ENCODE measurements around the gene HIP1. TPM values are rescaled to one million over a fixed set of nuclear protein-coding genes. Genes with fewer than 3 reads are reported as not detected.
A peak's percentile ranks its signal among the peaks of the same experiment; 100 is the strongest.

HIP1 gene
- total RNA-seq, 1 donor from 2014 or later = 4.1 TPM

DNA sequence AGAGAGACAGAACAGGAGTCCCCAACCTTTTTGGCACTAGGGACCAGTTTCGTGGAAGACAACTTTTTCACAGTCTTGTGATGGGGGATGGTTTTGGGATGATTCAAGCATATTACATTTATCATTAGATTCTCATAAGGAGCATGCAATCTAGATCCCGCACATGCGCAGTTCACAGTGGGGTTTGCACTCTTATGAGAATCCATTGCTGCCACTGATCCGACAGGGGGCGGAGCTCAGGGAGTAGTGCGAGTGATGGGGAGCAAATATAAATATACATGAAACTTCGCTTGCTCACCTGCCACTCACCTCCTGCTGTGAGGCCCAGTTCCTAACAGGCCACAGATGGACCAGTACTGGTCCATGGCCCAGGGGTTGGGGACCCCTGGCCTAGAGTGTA lies 19.1 kb upstream of the HIP1 start:
- DNase-seq = no peak
- no peak overlapping the region for H3K4me3 Mint-ChIP-seq
- H3K27me3 Mint-ChIP-seq = no peaks in the 10 kb centered on the region
- H3K9me3 Mint-ChIP-seq = no peaks in the 10 kb centered on the region
- H3K27ac Mint-ChIP-seq = no peak overlapping the region
- no peaks in the 10 kb centered on the region for H3K4me1 Mint-ChIP-seq
- intact Hi-C loops (cut with micrococcal nuclease) = no loop called here
- no peaks in the 10 kb centered on the region for H3K36me3 Mint-ChIP-seq (ENCODE audit: low read depth)

DNA sequence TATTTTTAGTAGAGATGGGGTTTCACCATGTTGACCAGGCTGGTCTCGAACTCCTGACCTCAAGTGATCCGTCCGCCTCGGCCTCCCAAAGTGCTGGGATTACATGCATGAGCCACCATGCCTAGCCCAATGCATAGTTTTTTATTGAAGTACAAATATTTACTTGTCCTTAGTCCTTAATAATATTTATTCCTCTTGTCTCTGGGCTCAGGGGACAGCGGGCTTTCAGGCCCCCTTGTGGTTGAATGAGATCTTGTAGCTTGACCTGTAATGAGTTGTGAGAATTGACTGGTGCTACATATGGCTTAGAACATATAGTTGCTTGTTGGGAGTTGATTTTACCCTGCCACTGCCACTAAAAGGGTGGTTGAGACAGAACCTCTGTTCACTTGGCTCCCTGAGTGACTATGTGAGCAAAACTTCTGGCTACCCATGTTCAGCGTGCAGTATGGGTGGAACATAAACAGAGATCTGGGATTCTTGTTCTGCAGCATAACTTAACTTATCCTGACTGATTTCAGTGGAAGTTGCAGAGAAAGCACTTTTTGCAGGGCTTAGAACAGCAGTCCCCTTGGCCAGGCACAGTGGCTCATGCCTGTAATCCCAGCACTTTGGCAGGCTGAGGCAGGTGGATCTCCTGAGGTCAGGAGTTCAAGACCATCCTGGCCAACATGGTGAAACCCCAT lies 18.4 kb upstream of the HIP1 start:
- Mint-ChIP-seq H3K27me3 (no peaks in the 10 kb centered on the region), H3K9me3 (no peaks in the 10 kb centered on the region), H3K27ac (no peak overlapping the region), H3K36me3 (ENCODE audit: low read depth) (no peaks in the 10 kb centered on the region), H3K4me3 (no peak overlapping the region), H3K4me1 (no peaks in the 10 kb centered on the region)
- no peak for DNase-seq
- intact Hi-C loops (cut with micrococcal nuclease) = no loop called here

DNA sequence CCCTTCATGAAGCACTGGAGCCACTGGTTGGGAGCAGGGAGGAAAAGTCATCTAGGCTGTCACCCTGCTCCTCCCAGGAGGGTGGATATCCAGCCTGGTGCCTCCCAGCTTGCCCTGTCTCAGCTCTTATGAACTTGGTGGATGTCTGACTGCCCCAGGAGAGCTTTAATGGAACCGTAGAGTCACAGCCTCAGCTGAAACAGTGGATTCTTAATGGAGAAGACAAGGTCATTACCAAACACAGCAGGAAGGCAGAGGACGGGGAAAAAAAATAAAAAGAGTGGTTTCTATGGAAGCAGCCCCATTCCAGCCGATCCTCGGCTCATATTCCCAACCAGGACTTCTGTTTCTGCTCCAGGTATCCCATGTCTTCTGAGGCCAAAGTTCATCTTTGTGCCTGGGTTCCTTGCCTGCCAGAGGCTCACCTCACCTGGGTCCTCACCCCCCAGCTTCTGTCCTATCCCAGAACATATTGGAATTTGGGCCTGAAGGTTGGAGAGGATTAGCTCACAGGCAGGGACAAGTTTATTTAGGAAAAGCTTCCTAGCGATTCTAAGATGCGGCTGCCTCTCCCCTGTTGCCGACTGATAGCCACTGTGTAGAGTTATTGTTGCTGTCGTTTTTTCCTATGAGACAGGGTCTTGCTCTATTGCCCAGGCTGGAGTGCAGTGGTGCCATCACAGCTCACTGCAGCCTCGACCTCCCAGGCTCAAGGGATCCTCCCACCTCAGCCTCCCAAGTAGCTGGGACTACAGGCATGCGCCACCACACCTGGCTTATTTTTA lies 17.7 kb upstream of the HIP1 start:
- Mint-ChIP-seq H3K4me1 (no peaks in the 10 kb centered on the region), H3K27me3 (no peaks in the 10 kb centered on the region), H3K9me3 (no peaks in the 10 kb centered on the region), H3K27ac (no peak overlapping the region), H3K4me3 (no peak overlapping the region), H3K36me3 (ENCODE audit: low read depth) (no peaks in the 10 kb centered on the region)
- DNase-seq = no peak
- intact Hi-C loops (cut with micrococcal nuclease) = no loop called here

DNA sequence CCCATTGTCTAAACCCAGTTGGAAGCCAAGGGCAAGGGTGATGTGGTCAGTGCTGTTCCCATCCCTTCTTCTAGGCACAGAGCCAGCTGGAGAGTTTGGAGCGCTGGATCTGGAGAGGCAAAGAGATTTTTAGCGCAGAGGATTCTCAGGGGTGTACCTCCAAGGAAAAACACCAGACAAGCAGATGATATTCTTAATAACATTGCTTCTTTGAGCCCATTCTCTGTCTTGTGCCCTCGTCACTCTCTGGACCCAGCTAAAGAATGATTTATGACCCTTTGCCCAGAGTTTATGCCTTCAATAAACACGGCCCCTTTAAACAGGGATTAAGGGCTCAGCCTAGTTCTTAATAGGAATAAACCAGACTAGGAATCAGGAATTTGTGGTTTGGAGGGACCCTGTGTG lies 4.7 kb upstream of the HIP1 start:
- no peaks in the 10 kb centered on the region for H3K9me3 Mint-ChIP-seq
- no peaks in the 10 kb centered on the region for H3K36me3 Mint-ChIP-seq (ENCODE audit: low read depth)
- intact Hi-C loops (cut with micrococcal nuclease) = no loop called here
- DNase-seq = no peak
- peaks cover 11% of the 10 kb centered on the region for H3K4me1 Mint-ChIP-seq
- H3K27ac Mint-ChIP-seq = no peak overlapping the region
- no peak overlapping the region for H3K4me3 Mint-ChIP-seq
- H3K27me3 Mint-ChIP-seq = peaks cover 15% of the 10 kb centered on the region

DNA sequence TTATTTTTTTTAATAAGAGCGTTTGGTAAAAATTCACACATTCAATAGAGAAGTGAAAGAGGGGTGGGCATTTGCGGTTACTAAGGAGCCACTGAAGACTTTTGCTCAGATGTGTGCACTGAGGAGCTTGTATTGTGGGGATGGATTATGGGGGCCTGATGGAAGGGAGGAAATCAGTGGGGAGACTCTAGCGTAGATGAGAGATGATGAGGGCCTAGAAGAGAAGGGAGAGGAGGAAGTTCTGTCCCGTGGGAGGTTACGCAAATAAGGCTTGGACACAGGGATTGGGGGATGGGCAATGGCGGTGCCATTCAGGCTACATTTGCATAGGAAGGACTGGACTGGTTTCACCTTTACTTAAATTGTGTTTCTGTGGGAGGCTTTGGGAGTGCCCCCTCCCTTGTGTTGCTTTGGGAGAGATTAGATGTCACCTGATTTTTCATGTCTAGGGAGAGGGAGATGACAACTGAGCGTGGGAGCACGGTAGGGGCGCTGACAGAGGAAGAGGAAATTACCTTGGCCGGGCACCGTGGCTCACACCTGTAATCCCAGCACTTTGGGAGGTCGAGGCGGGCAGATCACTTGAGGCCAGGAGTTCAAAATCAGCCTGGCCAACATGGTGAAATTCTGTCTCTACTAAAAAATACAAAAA lies 2.2 kb upstream of the HIP1 start:
- peak overlapping the region; percentile 7 for H3K4me3 Mint-ChIP-seq
- intact Hi-C loops (cut with micrococcal nuclease) = no loop called here
- DNase-seq = no peak
- H3K36me3 Mint-ChIP-seq (ENCODE audit: low read depth) = no peaks in the 10 kb centered on the region
- peaks cover 26% of the 10 kb centered on the region for H3K27me3 Mint-ChIP-seq
- H3K4me1 Mint-ChIP-seq = peaks cover 16% of the 10 kb centered on the region
- H3K9me3 Mint-ChIP-seq = no peaks in the 10 kb centered on the region
- H3K27ac Mint-ChIP-seq = no peak overlapping the region

DNA sequence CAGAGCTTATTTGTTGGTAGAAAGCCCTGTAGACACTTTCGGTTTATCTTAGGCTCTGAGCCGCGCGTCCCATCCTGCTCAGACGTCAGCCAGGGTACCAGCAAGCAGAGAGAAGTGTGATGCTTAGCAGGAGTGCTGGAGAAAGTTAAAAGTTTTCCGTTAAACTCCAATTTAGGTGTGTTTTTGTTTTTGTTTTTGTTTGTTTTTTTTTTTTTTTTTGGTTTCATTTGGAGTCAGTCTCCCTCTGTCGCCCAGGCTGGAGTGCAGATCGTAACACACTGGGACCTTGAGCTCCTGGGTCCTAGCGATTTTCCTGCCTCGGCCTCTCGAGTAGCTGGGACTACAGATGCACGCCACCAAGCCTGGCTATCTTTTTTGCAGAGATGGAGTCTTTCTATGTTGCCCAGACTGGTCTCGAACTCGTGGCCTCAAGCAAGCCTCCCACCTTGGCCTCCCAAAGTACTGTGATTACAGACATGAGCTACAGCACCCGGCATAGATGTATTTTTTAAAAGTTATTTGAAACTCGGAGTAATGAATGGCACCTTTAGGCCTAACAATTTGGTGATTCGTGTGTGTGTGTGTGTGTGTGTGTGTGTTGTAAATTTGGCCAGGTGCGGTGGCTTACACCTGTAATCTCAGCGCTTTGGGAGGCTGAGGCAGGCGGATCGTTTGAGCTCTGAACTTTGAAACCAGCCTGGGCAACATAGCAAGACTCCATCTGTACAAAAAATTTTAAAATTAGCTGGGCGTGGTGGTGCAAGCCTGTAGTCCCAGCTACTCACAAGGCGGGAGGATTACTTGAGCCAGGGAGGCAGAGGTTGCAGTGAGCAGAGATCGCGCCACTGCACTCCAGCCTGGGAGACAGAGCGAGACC lies 1.3 kb upstream of the HIP1 start:
- Mint-ChIP-seq H3K4me3 (peak overlapping the region; percentile 90), H3K27me3 (peaks cover 26% of the 10 kb centered on the region), H3K4me1 (peaks cover 16% of the 10 kb centered on the region), H3K36me3 (ENCODE audit: low read depth) (no peaks in the 10 kb centered on the region), H3K27ac (peak overlapping the region; percentile 97), H3K9me3 (no peaks in the 10 kb centered on the region)
- intact Hi-C loops (cut with micrococcal nuclease) = loop anchor here (1.0 to 2.0 kb wide), 4 partner anchors 103 to 212 kb away; partner anchors contain the start of gene POR
- peak; percentile 59 for DNase-seq

DNA sequence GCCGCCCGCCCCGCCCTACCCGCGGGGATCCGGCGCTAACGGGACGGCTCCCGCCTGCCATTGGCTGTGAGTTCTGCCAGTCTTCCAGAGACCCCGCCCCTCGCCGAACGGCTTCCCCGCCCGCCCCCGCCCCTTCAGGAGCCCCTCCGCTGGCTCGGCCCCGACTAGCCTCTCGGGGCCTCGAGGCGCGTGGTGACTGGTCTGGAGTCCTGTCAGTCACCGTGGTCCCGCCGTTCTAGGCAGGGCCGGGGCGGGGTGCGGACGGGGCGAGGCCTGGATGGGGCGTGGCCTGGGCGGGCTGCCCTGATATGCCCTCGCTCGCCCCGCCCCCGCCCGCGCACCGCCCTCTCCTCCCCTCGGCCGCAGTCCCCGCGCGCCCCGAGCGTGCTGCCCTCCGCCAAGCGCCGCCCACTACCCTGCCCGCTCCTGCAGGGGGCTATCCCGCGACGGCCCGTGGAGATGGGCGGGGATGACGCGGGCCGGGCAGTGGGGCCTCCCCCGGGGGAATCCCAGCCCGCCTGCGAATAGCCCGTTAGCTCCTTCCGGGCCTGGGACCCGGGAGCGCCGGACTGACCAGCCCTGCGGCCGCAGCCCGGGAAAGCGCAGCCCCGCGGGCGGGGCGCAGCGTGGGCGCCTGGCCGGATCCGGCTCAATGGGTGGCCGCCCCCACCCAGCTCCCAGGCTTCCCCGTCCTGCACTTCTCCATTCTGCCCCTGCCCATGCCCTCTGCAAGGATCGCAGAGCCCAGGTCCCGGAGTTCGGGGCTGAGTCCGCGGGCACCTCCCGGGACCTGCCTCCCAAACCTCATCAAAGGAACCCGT lies 444 bp upstream of the HIP1 start:
- H3K4me3 Mint-ChIP-seq = peak overlapping the region; percentile 90
- peaks cover 16% of the 10 kb centered on the region for H3K4me1 Mint-ChIP-seq
- intact Hi-C loops (cut with micrococcal nuclease) = loop anchor here (1.0 to 2.0 kb wide), 4 partner anchors 104 to 211 kb away; partner anchors contain the start of gene POR
- peak overlapping the region; percentile 97 for H3K27ac Mint-ChIP-seq
- peaks cover 25% of the 10 kb centered on the region for H3K27me3 Mint-ChIP-seq
- H3K9me3 Mint-ChIP-seq = no peaks in the 10 kb centered on the region
- H3K36me3 Mint-ChIP-seq (ENCODE audit: low read depth) = no peaks in the 10 kb centered on the region
- peak; percentile 100 for DNase-seq

DNA sequence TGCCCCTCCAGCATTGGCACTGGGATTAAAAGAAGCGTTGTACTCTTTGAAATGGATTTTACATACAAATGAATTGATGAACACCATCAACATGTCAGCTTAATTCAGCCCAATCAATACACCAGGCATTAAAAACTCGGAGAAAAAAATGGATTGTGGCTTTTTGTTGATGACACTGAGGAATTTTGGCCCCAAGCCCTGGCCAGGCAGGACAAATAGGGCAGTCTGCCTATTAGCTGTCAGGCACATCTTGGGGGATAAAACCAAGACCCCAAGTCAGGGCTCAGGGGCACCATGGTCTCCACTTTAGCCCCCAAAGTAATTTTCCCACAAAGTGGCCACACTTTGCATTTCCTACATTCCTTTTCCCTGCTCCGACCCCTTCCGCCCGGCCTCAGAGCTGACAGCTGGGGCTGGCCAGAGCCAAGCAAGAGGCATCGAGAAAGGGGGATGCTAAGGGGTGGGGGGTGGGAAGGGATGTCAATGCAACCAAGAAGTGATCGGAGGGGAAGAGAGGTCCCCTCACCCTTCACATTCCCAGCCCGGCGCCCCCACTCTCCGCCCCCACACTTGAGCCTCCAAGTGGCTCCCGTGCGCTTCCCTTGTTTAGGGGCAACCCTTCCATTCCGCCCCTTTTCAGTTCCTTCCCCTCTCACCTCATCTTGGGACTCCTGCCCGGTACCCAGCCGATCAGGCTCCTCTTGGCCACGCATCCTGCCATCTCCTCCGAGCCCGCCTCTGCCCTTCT lies 711 bp downstream of the HIP1 start:
- intact Hi-C loops (cut with micrococcal nuclease) = loop anchor here (2.0 kb wide), 1 partner anchor 105 kb away; no protein-coding TSS in a partner anchor
- no peaks in the 10 kb centered on the region for H3K9me3 Mint-ChIP-seq
- peak overlapping the region; percentile 90 for H3K4me3 Mint-ChIP-seq
- peaks cover 22% of the 10 kb centered on the region for H3K27me3 Mint-ChIP-seq
- H3K4me1 Mint-ChIP-seq = peaks cover 16% of the 10 kb centered on the region
- DNase-seq = peak; percentile 59
- peak overlapping the region; percentile 45 for H3K27ac Mint-ChIP-seq
- no peaks in the 10 kb centered on the region for H3K36me3 Mint-ChIP-seq (ENCODE audit: low read depth)

DNA sequence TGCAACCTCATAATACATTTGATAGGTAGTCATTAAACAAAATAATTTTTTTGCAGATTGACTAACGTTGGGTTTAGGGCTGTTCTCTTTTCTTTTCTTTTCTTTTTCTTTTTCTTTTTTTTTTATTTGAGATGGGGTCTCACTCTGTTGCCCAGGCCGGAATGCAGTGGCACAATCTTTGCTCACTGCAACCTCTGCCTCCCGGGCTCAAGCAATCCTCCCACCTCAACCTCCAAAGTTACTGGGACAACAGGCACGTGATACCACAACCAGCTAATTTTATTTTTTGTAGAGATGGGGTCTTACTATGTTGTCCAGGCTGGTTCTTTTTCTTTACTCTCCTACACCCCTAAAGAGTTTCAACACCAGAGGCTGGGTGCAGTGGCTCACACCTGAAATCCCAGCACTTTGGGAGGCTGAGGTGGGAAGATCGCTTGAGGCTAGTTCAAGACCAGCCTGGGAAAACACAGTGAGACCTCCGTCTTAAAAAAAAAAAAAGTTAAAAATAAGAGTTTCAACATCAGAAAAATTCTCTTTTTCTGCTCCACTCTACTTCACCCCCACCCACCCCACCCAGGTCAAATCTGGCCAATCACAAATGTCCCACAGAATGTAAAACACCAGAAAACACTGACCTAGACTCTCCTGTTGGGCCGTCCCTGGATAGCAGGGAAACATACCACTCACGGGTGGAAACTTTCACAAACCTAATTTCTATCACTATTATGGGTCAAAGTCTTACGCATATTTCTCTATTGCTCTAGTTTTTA lies 3.0 kb downstream of the HIP1 start:
- Mint-ChIP-seq H3K4me3 (no peak overlapping the region), H3K27ac (no peak overlapping the region), H3K36me3 (ENCODE audit: low read depth) (no peaks in the 10 kb centered on the region), H3K9me3 (no peaks in the 10 kb centered on the region), H3K27me3 (peaks cover 14% of the 10 kb centered on the region), H3K4me1 (peaks cover 12% of the 10 kb centered on the region)
- intact Hi-C loops (cut with micrococcal nuclease) = no loop called here
- DNase-seq = no peak

DNA sequence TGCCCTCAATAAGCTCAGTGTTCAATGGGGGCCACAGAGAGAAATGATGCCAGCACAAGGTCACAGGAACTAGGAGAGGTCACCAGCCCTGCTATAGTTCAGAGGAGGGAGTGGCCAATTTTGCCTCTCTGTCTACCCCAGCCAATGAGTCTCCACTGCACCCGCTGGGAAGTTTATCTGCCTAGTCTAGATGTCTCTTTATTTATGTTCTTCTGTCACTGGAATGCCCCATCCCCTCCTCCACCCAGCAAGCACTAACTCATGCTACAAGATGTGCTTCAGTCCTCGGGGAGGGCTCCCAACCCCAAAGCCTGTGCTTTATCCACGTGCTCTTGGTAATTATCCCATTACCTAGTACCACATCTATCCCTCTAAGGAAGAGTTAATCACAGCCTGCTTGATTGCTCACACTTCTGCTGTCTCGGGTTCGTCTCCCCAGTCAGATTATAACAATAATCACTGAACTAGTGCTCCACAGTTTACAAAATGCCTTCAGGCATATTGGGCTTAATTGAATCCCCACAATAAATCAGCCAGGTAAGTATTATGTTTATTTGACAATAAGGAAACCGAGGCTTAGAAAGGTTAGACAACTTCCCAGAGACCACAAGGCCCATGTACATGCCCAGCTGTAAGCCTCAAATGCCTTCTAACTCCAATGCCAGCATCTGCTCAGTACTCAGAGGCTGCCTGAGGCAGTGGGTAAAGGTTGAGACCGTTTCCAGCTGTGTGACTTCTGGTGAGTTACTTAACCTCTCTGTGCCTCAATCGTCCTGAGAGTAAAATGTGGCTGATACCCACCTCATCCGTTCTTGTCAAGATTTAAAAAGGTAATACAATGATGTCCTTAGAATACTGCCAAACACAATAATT lies 3.9 kb downstream of the HIP1 start:
- no peak for DNase-seq
- peaks cover 9% of the 10 kb centered on the region for H3K4me1 Mint-ChIP-seq
- H3K27me3 Mint-ChIP-seq = peaks cover 12% of the 10 kb centered on the region
- intact Hi-C loops (cut with micrococcal nuclease) = no loop called here
- H3K9me3 Mint-ChIP-seq = no peaks in the 10 kb centered on the region
- H3K27ac Mint-ChIP-seq = no peak overlapping the region
- no peaks in the 10 kb centered on the region for H3K36me3 Mint-ChIP-seq (ENCODE audit: low read depth)
- H3K4me3 Mint-ChIP-seq = no peak overlapping the region

All from activated CD4-positive, alpha-beta T cell treated with anti-CD3 and anti-CD28 coated beads, Interleukin-2, amount 10 ng/mL, durations not matched to agents 24 days and 14 days (primary cell).